HG03280 (cell line): ENCODE measurements around the gene ARHGEF18.
"Not testable (repeated sequence)": the region's sequence is repeated elsewhere in the genome, so short reads cannot be mapped to it uniquely, and the experiment has no call there.

Experiments used
- ATAC-seq: cut with Tn5 transposase; IDR thresholded peaks from one replicate; pipeline ENCODE4 v1.9.1; 2021; ENCODE audit warnings: mild to moderate bottlenecking, moderate library complexity; ENCODE audit not compliant: unreplicated experiment

ARHGEF18 gene

DNA sequence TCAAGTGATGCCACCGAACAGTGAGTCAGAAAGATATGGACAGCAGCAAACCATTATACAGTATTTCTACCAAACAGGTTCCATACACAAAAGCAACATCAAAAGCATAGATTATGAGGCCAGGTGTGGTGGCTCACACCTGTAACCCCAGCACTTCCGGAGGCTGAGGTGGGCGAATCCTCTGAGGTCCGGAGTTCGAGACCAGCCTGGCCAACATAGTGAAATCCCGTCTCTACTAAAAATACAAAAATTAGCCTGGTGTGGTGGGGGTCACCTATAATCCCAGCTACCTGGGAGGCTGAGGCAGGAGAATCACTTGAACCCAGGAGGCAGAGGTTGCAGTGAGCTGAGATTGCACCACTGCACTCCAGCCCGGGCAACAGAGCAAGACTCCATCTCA, 1.7 kb upstream of the ARHGEF18 start:
- not testable (repeated sequence) for ATAC-seq

DNA sequence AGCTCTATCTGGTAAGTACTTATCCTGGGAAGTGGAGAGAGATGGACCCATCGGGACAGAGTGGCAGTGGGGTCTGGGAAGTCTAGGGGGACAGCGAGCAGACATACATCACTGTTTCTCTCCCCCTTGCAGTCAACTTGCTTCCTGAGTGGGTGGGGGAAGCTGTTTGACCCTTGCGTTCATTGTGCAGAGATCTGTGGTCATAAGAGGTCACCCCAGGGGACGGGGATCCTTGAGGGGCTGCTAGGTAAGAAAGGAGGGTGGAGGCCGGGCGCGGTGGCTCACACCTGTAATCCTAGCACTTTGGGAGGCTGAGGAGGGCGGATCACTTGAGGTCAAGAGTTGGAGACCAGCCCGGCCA, 474 bp downstream of the ARHGEF18 start:
- ATAC-seq: no peak

DNA sequence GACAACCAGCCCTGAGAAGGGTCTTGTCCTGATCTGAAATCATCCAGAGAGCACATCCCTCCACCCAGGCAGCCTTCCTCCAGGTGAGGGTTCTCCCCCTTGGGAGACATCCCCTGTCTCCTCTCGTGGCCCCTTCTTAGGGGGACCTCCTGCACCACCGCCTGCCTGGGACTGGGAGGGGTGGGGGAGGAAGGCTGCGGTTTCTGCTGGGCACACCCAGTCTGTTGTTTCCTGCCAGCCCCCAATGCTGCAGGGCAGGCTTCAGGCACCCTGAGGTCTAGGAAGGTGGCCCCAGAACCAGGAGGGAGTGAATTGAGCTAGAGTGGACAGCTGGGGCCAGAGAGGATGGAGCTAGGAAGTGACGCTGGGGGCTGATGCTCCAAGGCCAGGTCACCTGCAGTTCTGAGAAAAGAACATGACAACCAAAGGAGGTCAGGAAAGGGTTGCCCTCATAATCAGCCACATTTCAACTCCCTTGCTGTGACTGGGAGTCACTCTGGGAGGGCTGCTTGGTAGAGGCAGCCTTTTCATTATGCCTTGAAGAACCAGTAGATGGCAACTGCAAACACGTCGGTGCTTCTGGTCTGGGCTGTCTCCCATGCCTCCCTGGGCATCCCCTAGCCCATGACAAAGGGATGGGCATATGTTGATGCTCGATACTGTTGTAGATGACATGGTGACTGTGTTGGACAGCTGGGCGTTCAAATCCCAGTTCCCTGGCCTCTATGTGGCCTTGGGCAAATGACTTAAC, 1.4 kb downstream of the ARHGEF18 start:
- no peak for ATAC-seq

DNA sequence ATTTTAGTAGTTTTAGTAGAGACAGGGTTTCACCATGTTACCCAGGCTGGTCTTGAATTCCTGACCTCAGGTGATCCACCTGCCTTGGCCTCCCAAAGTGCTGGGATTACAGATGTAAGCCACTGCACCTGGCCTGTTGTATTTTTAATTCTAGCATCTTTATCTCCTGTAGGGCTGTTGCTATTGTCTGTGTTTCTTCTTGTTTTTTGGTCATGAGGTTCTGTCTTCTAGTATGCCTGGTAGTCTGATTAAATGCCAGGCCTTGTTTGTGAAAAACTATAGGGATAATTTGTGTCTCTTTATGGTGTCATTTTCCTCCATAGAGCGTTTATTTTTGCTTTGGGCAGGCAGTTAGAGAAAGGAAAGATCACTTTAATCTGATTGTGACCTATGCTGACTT, 3.1 kb downstream of the ARHGEF18 start:
- ATAC-seq: no peak

DNA sequence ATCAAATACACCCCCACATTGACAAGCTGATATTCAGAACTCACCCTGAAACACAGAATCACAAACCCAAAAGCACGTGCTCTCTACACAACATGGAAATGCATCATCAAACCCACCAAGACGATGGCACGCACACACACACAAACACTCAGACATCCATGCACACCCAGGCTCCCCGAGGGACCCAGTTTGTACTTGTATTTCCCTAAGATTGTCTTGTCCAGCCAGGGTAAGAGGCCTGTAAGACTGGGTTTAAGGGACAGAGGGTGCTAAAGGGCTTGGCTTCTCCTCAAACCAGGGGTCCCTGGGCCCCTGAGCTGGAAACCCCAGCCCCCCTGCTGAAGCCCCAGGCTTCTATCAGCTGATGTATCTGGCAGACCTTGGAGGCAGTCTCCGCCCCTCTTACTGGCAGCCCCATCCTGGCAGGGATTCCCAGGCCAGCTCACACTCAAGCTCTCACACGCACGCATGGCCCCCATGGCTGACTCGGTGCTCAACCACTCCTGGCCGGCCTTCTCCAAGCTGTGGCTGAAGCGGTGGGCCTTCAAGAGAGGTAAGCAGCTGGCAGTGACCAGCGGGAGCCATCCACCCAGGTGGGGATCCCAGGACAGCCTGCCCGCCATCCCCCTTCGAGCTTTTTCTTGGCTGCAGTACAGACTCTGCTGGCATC, 6.5 kb downstream of the ARHGEF18 start:
- ATAC-seq: no peak

DNA sequence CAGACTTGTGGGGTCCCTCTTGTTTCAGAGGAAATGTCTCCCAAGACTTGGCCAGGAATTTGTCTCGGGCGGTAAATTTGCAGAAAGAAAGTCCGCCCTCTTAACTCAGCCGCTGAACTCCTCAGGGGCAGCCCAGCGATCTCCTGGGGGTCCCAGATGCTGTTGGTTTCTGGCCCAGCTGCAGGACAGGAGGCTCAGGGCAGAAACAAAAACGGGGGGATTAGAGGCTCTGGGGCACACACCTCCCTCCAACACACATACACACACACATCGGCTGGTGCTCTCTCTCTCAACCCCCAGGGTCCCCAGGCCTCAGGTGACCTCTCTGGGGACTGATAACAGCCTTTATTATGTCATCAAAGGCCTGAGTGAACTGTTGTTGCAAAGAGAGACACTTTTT, 7.1 kb downstream of the ARHGEF18 start:
- ATAC-seq: no peak

DNA sequence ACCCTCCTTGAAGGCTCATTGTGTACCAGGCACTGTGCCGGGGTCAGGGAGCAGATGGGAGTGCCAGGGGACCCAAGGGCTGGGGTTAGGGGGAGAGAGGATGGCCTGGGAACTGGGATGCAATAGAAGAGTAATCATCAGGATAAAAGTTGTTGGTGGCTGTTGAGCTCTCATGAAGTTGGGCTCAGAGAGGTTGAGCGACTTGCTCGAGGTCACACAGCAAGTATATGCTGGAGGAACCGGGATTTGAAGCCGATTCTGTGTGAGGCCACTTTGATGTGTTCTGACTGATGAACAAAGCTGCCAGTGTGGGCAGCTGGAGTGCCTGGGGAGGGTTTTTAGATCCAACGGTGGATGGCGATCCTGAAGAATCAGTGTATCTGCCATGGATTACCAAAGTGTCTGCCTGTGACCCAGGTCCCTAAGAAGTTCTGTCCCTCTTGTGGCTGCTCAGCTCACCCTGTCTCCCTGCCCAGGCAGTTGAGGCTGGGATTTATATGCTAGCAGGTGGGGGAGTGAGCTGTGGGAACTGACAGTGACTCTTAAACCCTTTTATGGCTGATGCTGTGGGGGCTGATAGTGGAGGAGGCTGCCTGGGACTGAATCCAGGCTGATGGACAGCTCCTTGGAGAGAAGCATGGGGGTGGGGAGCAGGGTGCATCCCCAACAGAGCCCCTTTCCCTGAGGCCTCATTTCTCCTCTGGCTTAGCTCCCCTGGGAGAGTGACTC, 8.3 kb downstream of the ARHGEF18 start:
- ATAC-seq: no peak

DNA sequence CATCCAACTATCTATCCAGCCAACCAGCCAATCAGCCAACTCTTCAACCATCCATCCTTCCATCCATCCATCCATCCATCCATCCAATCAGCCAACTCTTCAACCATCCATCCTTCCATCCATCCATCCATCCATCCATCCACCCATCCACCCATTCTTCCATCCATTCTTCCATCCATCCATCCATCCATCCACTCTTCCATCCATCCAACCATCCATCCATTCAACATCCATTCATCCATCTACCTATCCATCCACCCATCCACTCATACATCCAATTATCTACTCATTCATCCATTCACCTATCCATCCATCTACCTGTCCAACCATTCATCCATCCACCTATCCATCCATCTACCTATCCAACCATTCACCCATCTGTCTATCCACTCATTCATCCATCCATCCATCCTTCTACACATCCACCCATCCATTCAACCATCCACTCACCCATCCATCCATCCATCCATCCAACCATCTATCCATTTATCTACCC, 9.4 kb downstream of the ARHGEF18 start:
- no peak for ATAC-seq

DNA sequence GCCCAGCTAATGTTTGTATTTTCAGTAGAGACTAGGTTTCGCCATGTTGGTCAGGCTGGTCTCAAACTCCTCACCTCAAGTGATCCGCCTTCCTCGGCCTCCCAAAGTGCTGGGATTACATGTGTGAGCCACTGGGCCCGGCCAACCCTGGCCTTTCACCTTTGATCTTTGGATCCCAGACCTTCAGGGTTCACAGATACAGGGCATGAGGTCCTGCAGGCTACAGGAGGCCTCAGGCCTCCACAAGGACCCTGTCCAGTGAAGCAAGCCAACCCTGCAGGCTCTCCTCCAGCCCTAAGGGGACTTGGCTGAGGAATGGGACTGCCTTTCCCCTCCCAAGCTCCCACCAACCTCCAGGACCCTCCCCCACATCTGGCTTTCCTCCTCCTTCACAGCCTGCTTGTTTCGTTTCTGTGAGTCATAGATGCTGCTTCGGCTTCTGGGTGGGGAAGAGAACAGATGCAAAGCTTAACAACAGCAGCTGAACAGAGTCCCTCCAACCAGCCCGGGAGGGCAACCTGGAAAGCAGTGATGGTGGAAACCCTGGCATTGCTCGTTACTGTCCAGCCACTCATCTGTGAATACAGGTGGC, 11.8 kb downstream of the ARHGEF18 start:
- ATAC-seq: no peak

DNA sequence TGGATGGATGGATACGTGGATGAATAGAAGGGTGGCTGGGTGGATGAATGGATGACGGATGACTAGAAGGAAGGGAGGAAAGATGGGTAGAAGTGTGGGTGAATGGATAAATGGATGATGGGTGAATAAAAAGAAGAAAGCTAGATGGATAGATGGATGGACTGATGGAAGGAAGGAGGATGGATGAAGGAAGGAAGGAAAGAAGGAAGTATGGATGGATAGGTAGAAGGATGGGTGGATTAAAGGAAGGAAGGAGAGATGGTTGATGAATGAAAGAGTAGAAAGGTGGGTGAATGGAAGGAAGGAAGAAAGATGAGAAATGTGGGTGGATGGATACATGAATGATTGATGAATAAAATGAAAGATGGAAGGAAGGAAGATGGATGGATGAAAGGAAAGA, 14.5 kb downstream of the ARHGEF18 start:
- ATAC-seq: no peak

DNA sequence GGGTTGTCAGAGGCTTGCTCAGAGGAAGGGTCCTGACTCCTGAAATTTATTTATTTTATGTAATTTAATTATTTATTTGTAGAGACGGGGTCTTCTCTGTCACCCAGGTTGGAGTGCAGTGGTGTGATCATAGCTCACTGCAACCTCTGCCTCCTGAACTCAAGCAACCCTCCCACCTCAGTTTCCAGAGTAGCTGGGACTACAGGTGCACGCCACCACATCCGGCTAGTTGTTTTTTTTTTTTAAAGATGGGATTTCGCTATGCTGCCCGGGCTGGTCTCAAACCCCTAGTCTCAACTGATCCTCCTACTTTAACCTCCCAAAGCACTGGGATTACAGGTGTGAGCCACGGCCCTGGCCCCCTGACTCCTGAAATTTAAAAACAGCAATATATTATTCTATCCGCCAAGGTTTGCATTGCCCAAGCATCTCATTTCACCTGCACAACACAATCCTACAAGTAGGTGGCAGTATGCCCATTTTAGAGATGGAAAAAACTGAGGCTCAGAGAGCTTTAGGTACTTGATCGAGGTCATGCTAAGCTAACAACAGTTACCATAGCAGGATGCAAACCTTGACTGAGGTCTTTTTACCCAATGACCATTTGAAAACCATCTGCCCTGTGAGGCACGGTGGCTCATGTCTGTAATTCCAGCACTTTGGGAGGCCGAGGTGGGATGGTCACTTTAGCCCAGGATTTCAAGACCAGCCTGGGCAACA, 18.1 kb downstream of the ARHGEF18 start:
- no peak for ATAC-seq

DNA sequence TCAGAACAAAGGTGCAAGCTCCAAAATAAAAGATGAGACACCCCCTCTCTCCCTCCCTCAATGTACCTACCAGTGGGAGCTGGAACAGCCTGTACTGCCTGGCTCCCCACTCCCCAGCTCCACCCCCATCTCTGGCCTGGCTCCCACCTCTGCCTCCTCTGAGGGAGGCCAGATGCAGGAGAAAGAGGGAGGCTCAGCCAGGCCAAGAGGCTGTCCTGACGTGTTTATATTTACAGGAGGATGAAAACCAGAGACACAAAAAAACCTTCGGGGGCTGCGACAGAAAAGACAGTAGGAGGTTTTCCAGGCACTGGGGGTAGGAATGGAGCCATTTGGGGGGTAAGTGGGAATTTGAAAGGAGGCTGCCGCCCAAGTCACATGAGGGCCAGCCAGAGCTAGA, 19.7 kb downstream of the ARHGEF18 start:
- no peak for ATAC-seq

DNA sequence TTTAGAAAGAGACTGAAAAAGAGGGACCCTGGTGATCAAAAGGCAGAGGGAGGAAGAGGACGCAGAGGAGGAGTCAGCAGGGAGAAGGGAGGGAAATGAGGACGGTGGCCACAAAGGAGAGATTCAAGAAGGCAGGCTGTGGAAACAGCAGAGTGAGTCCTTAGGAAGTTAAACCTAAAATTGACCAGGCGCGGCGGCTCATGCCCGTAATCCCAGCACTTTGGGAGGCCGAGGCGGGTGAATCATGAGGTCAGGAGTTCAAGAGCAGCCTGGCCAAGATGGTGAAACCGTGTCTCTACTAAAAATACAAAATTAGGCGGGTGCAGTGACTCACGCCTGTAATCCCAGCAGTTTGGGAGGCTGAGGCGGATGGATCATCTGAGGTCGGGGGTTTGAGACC, 20.1 kb downstream of the ARHGEF18 start:
- ATAC-seq: not testable (repeated sequence)

DNA sequence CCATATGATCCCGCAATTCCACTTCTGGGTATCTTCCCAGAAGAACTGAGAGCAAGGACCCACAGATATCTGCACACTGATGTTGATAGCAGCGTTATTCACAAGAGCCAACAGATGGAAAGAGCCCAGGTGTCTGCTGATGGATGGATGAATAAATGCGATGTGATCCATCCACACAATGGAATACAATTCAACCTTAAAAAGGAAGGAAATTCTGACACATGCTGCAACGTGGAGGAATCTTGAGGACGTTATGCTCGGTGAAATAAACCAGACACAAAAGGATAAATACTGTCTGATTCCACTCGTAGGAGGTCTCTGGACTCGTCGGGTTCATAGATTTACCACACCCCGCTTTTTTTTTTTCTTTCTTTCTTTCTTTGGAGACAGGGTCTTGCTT, 21.8 kb downstream of the ARHGEF18 start:
- no peak for ATAC-seq

DNA sequence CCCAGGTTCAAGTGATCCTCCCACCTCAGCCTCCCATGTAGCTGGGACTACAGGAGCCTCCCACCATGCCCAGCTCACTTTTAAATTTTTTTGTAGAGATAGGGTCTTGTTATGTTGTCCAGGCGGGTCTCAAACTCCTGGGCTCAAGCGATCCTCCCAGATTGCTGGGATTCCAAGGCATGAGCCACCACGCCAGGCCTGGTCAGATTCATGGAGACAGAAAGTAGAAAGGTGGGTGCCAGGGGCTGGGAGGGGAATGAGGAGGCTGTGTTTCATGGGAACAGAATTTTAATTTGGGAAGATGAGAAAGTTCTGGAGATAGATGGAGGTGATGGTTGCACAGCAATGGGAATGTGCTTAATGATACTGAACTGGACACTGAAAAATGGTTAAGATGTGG, 22.3 kb downstream of the ARHGEF18 start:
- no peak for ATAC-seq

DNA sequence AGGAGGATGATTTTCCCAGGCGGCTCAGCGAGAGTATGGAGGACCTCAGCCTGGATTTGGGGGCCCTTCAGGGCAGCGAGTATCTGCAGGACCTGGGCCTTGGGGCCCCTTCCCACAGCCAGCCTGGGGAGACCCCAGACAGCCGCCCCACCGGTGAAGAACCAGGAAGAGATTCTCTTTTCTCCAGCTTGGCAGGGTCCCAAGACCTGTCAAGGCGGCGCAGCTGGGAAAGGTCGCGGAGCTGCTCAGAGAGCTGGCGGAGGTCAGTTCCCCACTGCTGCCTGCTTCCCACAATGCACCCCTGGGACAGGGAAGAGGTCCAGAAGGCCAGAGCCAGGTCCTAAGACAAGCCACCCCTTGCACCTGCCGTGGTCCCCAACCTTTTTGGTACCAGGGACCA, 24.1 kb downstream of the ARHGEF18 start:
- ATAC-seq: no peak

DNA sequence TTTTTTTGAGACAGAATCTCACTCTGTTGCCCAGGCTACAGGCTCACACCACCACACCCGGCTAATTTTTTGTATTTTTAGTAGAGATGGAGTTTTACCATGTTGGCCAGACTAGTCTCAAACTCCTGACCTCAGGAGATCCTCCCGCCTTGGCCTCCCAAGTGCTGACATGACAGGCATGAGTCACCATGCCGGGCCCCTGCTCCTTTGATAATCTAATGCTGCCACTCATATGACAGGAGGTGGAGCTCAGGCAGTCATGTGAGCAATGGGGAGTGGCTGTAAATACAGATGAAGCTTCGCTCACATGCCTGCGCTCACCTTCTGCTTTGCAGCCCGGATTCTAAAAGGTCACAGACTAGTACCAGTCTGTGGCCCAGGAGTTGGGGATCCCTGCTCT, 25.1 kb downstream of the ARHGEF18 start:
- no peak for ATAC-seq

DNA sequence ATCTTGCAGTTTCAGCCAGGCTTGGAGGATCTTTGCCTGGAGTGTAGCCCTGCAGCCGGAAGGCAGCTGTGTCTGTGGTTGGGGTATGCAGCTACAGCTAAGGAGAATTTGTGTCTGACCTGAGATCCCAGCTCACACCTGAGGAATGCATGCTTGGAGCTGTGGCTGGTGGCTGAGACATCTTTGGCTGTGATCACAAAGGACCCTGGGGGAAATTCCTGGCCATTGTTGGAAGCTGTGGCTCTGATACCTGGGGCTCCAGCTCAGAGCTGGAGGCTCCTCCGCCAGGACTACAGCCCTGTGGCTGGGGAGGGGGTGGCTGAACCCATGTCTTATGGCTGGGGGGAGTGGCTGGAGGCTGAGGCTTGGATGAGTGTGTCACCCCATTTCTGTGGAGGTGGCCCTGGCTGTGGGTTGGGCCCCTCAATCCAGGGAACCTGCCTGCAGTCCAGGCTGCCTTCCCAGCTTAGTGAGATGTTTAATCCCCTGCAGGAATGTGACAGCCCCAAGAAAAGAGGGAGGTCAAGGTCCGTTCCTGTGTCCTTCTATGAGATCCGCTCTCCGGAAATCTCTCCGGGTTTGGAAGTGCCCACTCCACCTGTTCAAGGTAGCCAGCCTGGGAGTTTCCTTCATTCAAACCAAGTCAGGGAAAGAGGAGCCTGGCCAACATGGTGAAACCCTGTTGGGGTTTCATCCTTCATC, 27.6 kb downstream of the ARHGEF18 start:
- no peak for ATAC-seq

DNA sequence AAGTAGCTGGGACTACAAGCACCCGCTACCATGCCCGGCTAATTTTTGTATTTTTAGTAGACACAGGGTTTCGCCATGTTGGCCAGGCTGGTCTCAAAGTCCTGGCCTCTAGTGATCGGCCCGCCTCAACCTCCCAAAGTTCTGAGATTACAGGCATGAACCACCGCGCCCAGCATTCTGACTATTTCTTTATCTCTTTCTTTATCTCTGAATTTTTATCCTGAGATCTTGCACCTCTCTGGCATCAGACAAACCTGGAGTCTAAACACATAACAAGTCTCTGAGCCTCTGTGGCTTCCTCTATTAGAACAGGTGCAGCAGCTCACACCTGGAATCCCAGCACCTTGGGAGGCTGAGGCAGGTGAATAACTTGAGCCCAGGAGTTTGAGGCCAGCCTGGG, 28.5 kb downstream of the ARHGEF18 start:
- ATAC-seq: no peak

DNA sequence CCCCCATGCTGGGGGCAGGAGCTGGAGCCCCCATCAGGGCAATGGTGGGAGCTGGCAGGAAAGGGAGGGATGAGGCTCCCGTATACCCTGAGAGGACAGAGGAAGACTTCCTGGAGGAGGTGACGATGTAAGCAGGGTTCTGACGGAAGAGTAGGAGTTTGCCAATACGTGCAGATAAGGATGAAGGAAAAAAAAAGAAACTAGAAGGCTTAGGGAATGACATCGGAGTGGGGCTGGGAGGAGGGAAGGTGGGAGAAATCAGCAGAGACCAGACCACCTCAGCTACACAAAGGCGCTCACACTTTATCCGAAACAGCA, 32.3 kb downstream of the ARHGEF18 start:
- ATAC-seq: no peak
